GM12878 (cell line): ENCODE results near the gene CIAPIN1.

Experiments
- CTCF ChIP-seq, 3 experiments: IDR thresholded peaks in 2 of 3; conservative IDR thresholded peaks in 1 of 3; 2 replicates each; pipeline ENCODE4 v1.5.1; 2011; ENCODE audit warnings: low read depth in 3 of 3, low read length in 3 of 3, mild to moderate bottlenecking in 3 of 3, control low read depth in 2 of 3, moderate library complexity in 2 of 3, inconsistent platforms in 1 of 3, mixed read lengths in 1 of 3; ENCODE audit not compliant: control insufficient read depth in 2 of 3, insufficient read depth in 1 of 3; ENCODE audit errors: extremely low read depth in 1 of 3
- ETV6 ChIP-seq, 2 experiments: fragments of 450-650 bp in 1 of 2; IDR thresholded peaks in 1 of 2; conservative IDR thresholded peaks in 1 of 2; 2 replicates each; pipeline ENCODE4 v1.6.1; 2014; ENCODE audit warnings: antibody characterized with exemption in 1 of 2, borderline replicate concordance in 1 of 2, low read depth in 1 of 2, mild to moderate bottlenecking in 1 of 2, moderate library complexity in 1 of 2
- GATAD2B ChIP-seq: fragments of 450-650 bp; conservative IDR thresholded peaks from 2 replicates; pipeline ENCODE4 v1.6.1; 2017; ENCODE audit warnings: low read depth, mild to moderate bottlenecking, moderate library complexity
- MXI1 ChIP-seq: fragments of 150-350 bp; IDR thresholded peaks from 2 replicates; pipeline ENCODE4 v1.6.1; 2011; ENCODE audit warnings: low read depth, mild to moderate bottlenecking, inconsistent platforms, low read length, improper control_type of control experiment
- POU2F2 ChIP-seq: IDR thresholded peaks from 3 replicates; pipeline ENCODE4 v1.6.1; 2011; ENCODE audit warnings: low read depth, mild to moderate bottlenecking, low read length, borderline replicate concordance
- TCF12 ChIP-seq: IDR thresholded peaks from 2 replicates; pipeline ENCODE4 v1.6.1; 2011; ENCODE audit warnings: low read depth, mild to moderate bottlenecking, low read length

- TF ChIP-seq MXI1 (no peak), POU2F2 (no peak), ETV6 (conservative IDR thresholded peaks at IDR 0.05 in 1 of 2, IDR thresholded peaks at IDR 0.05 in 1 of 2; ENCODE audit: borderline replicate concordance in 1 of 2, low read depth in 1 of 2) (no peak), GATAD2B (no peak), TCF12 (no peak), CTCF (IDR thresholded peaks at IDR 0.05 in 2 of 3, conservative IDR thresholded peaks at IDR 0.05 in 1 of 3; ENCODE audit: control insufficient read depth in 2 of 3, extremely low read depth in 1 of 3, insufficient read depth in 1 of 3, low read depth in 3 of 3, low read length in 3 of 3) (no peak)
These were observed 33.0 kb upstream of the CIAPIN1 start for GRCh38 chr16:57479976-57480753.
